ENCODE measurements around the gene FBRSL1. TPM values are rescaled to one million over a fixed set of nuclear protein-coding genes. Genes with fewer than 3 reads are reported as not detected.

FBRSL1 gene
- total RNA-seq, 1 experiment from 2014 or later, result 45.3 TPM

- POLR2A ChIA-PET (ENCODE audit: unreplicated experiment), result no interaction called here
- Histone ChIP-seq H3K79me2 (ENCODE audit: low read length) (no peaks in the 10 kb centered on the region), H3F3A (ENCODE audit: low read length, unreplicated experiment) (no peaks in the 10 kb centered on the region), H3K9me2 (replicated peaks; ENCODE audit: low read length) (no peaks in the 10 kb centered on the region), H3K27me3 (ENCODE audit: low read length) (0 out of 2 replicates have a peak, but pooled peaks cover 3% of the 10 kb centered on the region), H3K4me1 (ENCODE audit: insufficient read depth, low read length) (peaks cover 9% of the 10 kb centered on the region; the same call in 1 of the 2 replicates), H4K20me1 (ENCODE audit: low read length) (no peaks in the 10 kb centered on the region), H3K4me2 (ENCODE audit: low read length) (no peak overlapping the region), H3K9me3 (ENCODE audit: low read length) (no peaks in the 10 kb centered on the region), H3K4me3 (ENCODE audit: low read length) (no peak overlapping the region), H3K9ac (ENCODE audit: low read length) (no peak overlapping the region), H3K27ac (ENCODE audit: low read length) (no peak overlapping the region), H2AFZ (ENCODE audit: low read length) (no peak overlapping the region), H3K36me3 (ENCODE audit: low read depth, low read length) (no peaks in the 10 kb centered on the region)
- no peak for DNase-seq
- ATAC-seq, result no peak
- intact Hi-C loops (cut with micrococcal nuclease), result no loop called here
- BruUV-seq (replicated peaks), result no TSS peak
- CTCF ChIA-PET, result no interaction called here
- TF ChIP-seq EZH2 (IDR thresholded peaks at IDR 0.05; ENCODE audit: low read length, unreplicated experiment), result no peak
- no peak for TF ChIP-seq EZH2phosphoT487 (IDR thresholded peaks at IDR 0.05; ENCODE audit: borderline replicate concordance, low read length)
- TF ChIP-seq CTCF (conservative IDR thresholded peaks at IDR 0.05; ENCODE audit: low read depth, low read length), result no peak
Observed at GRCh38 chr12:132484891-132485441, 5.0 kb upstream of the FBRSL1 start.

DNA sequence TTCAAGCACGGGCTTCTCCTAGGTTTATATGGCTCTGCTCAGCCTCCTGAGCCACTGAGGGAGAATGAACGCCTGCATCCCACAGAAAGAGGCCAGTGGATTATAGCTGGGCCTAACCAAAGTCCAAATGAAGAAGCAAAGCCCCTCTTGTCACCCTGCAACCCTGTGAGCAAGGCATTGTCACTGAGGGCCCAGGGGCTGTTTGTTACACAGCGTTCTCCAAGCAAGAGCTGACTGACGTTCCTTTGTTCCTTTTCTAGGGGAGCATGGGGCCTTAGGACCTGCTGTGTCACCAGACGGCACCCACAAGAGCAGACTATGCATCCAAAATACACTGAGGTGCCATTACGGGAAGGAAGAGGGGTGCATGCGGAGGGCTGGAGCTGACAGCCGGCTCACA, 4.3 kb upstream of the FBRSL1 start:
- no peak overlapping the region for H3K9ac ChIP-seq (ENCODE audit: low read length)
- H3K9me3 ChIP-seq (ENCODE audit: low read length), result no peaks in the 10 kb centered on the region
- H3K4me2 ChIP-seq (ENCODE audit: low read length), result no peak overlapping the region
- TF ChIP-seq EZH2 (IDR thresholded peaks at IDR 0.05; ENCODE audit: low read length, unreplicated experiment) (no peak), EZH2phosphoT487 (IDR thresholded peaks at IDR 0.05; ENCODE audit: borderline replicate concordance, low read length) (no peak), CTCF (conservative IDR thresholded peaks at IDR 0.05; ENCODE audit: low read depth, low read length) (no peak)
- H3K4me1 ChIP-seq (ENCODE audit: insufficient read depth, low read length), result peaks cover 9% of the 10 kb centered on the region; the same call in 1 of the 2 replicates
- H2AFZ ChIP-seq (ENCODE audit: low read length), result no peak overlapping the region
- CTCF ChIA-PET, result no interaction called here
- BruUV-seq (replicated peaks), result no TSS peak
- intact Hi-C loops (cut with micrococcal nuclease), result no loop called here
- no peaks in the 10 kb centered on the region for H4K20me1 ChIP-seq (ENCODE audit: low read length)
- 0 out of 2 replicates have a peak, but pooled peaks cover 3% of the 10 kb centered on the region for H3K27me3 ChIP-seq (ENCODE audit: low read length)
- no peak for ATAC-seq
- H3K9me2 ChIP-seq (replicated peaks; ENCODE audit: low read length), result no peaks in the 10 kb centered on the region
- no peaks in the 10 kb centered on the region for H3F3A ChIP-seq (ENCODE audit: low read length, unreplicated experiment)
- peaks cover under 1% of the 10 kb centered on the region; the same call in 1 of the 2 replicates for H3K79me2 ChIP-seq (ENCODE audit: low read length)
- H3K27ac ChIP-seq (ENCODE audit: low read length), result no peak overlapping the region
- H3K36me3 ChIP-seq (ENCODE audit: low read depth, low read length), result no peaks in the 10 kb centered on the region
- POLR2A ChIA-PET (ENCODE audit: unreplicated experiment), result no interaction called here
- no peak for DNase-seq
- H3K4me3 ChIP-seq (ENCODE audit: low read length), result no peak overlapping the region

DNA sequence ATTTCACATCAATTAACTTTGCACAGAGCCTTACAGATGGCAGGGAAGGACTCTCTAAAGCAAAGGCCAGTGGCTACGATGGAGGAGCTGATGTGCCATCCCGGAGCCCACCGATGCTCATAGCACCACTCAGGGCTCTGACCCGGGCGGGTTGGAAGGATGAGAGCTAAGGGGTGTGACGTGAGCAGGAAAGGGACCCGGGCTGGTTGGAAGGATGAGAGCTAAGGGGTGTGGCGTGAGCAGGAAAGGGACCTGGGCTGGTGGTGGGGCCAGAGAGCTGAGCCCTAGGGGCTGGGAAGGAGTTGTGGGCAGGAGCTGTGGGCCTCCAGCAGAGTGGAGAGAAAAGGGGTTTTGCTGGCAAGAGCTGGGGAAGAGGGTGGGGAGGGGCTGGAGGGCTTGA, 3.8 kb upstream of the FBRSL1 start:
- no peak for TF ChIP-seq CTCF (conservative IDR thresholded peaks at IDR 0.05; ENCODE audit: low read depth, low read length)
- no peak for TF ChIP-seq EZH2 (IDR thresholded peaks at IDR 0.05; ENCODE audit: low read length, unreplicated experiment)
- TF ChIP-seq EZH2phosphoT487 (IDR thresholded peaks at IDR 0.05; ENCODE audit: borderline replicate concordance, low read length), result no peak
- Histone ChIP-seq H4K20me1 (ENCODE audit: low read length) (peaks cover 5% of the 10 kb centered on the region), H3K4me3 (ENCODE audit: low read length) (no peak overlapping the region), H3K9me2 (replicated peaks; ENCODE audit: low read length) (no peaks in the 10 kb centered on the region), H3K4me1 (ENCODE audit: insufficient read depth, low read length) (peaks cover 9% of the 10 kb centered on the region; the same call in 1 of the 2 replicates), H3K27ac (ENCODE audit: low read length) (no peak overlapping the region), H2AFZ (ENCODE audit: low read length) (no peak overlapping the region), H3K79me2 (ENCODE audit: low read length) (peaks cover 6% of the 10 kb centered on the region), H3K9me3 (ENCODE audit: low read length) (no peaks in the 10 kb centered on the region), H3F3A (ENCODE audit: low read length, unreplicated experiment) (no peaks in the 10 kb centered on the region), H3K9ac (ENCODE audit: low read length) (no peak overlapping the region), H3K4me2 (ENCODE audit: low read length) (no peak overlapping the region), H3K36me3 (ENCODE audit: low read depth, low read length) (no peaks in the 10 kb centered on the region), H3K27me3 (ENCODE audit: low read length) (0 out of 2 replicates have a peak, but pooled peaks cover 3% of the 10 kb centered on the region)
- no TSS peak for BruUV-seq (replicated peaks)
- ATAC-seq, result no peak
- DNase-seq, result no peak
- ChIA-PET CTCF (no interaction called here), POLR2A (ENCODE audit: unreplicated experiment) (no interaction called here)
- intact Hi-C loops (cut with micrococcal nuclease), result no loop called here

All from PC-3 (cell line).